Globus pallidus (tissue), 1 donor: ENCODE measurements around the gene IQGAP2.
"Not testable (repeated sequence)": the region's sequence is repeated elsewhere in the genome, so short reads cannot be mapped to it uniquely, and the experiment has no call there.

Experiments used
- DNase-seq: peaks from one replicate; pipeline ENCODE4 v3.0.0-alpha.2; 2015; ENCODE audit warnings: low spot score

The IQGAP2 gene

GRCh38 chr5:76504901-76505564 lies 101.9 kb downstream of the IQGAP2 start:
- DNase-seq, result no peak

GRCh38 chr5:76513476-76513875 lies 110.4 kb downstream of the IQGAP2 start:
- DNase-seq, result no peak

- DNase-seq, result no peak
Observed at GRCh38 chr5:76514292-76514691, 111.2 kb downstream of the IQGAP2 start.

- no peak for DNase-seq
Observed at GRCh38 chr5:76514713-76515112, 111.6 kb downstream of the IQGAP2 start.

GRCh38 chr5:76517334-76517733 lies 114.2 kb downstream of the IQGAP2 start:
- DNase-seq, result no peak

- not testable (repeated sequence) for DNase-seq
Observed at GRCh38 chr5:76518246-76518645, 115.2 kb downstream of the IQGAP2 start.

- DNase-seq, result no peak
Observed at GRCh38 chr5:76521240-76521758, 118.2 kb downstream of the IQGAP2 start.

- DNase-seq, result no peak
Observed at GRCh38 chr5:76522103-76522935, 119.2 kb downstream of the IQGAP2 start.

GRCh38 chr5:76524101-76524835 lies 121.2 kb downstream of the IQGAP2 start:
- no peak for DNase-seq

- no peak for DNase-seq
Observed at GRCh38 chr5:76524868-76525267, 121.8 kb downstream of the IQGAP2 start.

GRCh38 chr5:76525956-76526355 lies 122.9 kb downstream of the IQGAP2 start:
- no peak for DNase-seq

- no peak for DNase-seq
Observed at GRCh38 chr5:76526950-76527583, 124.0 kb downstream of the IQGAP2 start.

- DNase-seq, result no peak
Observed at GRCh38 chr5:76527685-76528161, 124.6 kb downstream of the IQGAP2 start.

GRCh38 chr5:76528547-76529331 lies 125.7 kb downstream of the IQGAP2 start:
- no peak for DNase-seq

GRCh38 chr5:76529464-76530344 lies 126.6 kb downstream of the IQGAP2 start:
- DNase-seq, result no peak

GRCh38 chr5:76532052-76532451 lies 129.0 kb downstream of the IQGAP2 start:
- no peak for DNase-seq

- no peak for DNase-seq
Observed at GRCh38 chr5:76532973-76533372, 129.9 kb downstream of the IQGAP2 start.

GRCh38 chr5:76535577-76535976 lies 132.5 kb downstream of the IQGAP2 start:
- no peak for DNase-seq

GRCh38 chr5:76537073-76537543 lies 134.0 kb downstream of the IQGAP2 start:
- DNase-seq, result no peak

GRCh38 chr5:76542241-76542640 lies 139.2 kb downstream of the IQGAP2 start:
- no peak for DNase-seq
